ENCODE measurements around the gene ACAD9.

DNA sequence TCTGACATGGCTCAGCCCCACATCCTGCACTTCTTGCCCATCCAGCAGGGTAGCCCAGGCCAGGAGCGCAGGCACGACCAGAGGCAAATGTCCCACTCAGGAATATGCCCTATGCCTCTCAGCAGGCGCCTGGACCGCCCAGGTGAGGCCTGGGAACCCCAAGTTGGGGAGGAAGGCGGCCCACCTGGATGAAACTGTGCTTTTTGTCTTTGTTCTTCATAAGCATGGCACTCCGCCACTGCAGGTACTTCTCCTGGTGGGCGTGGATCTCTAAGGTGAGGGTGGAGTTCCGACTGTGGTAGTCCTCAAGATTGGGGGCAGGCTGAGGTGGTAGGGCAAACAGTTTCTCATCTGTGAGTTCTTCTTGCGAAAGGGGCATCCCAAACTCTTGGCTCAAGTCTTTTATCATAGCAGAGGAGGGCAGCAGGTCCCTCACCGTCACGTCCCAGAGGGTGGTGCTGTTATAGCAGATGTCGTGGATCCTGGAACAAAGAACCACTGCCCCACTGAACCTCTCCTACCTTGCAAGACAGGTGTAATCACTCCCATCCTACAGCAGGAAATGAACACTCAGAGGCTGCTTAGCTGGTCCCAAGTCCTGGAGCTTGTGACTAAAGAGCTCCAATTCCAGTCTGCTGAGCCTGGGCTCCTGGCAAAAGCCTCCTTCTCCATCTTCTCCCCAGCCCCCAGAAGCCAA, 53.2 kb downstream of the ACAD9 start:
- TF ChIP-seq, protein P1, sequence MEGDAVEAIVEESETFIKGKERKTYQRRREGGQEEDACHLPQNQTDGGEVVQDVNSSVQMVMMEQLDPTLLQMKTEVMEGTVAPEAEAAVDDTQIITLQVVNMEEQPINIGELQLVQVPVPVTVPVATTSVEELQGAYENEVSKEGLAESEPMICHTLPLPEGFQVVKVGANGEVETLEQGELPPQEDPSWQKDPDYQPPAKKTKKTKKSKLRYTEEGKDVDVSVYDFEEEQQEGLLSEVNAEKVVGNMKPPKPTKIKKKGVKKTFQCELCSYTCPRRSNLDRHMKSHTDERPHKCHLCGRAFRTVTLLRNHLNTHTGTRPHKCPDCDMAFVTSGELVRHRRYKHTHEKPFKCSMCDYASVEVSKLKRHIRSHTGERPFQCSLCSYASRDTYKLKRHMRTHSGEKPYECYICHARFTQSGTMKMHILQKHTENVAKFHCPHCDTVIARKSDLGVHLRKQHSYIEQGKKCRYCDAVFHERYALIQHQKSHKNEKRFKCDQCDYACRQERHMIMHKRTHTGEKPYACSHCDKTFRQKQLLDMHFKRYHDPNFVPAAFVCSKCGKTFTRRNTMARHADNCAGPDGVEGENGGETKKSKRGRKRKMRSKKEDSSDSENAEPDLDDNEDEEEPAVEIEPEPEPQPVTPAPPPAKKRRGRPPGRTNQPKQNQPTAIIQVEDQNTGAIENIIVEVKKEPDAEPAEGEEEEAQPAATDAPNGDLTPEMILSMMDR (IDR thresholded peaks at IDR 0.05) = no peak
- no peak for TF ChIP-seq POLR2A (IDR thresholded peaks at IDR 0.05)
